DOHH2 (cell line): Measurements from ENCODE around the gene RBM39.

Experiments
- EZH2phosphoT487 ChIP-seq: fragments of 200-600 bp; sonication (generic); IDR thresholded peaks from 2 replicates; pipeline ENCODE4 v1.6.1; 2017; ENCODE audit warnings: borderline replicate concordance, mild to moderate bottlenecking, antibody characterized with exemption, low read length, moderate library complexity, mixed read lengths
- TF ChIP-seq, protein P1 (sequence below): fragments of 200-600 bp; sonication (generic); IDR thresholded peaks from one replicate; pipeline ENCODE4 v1.5.1; 2014; ENCODE audit warnings: antibody characterized with exemption, mild to moderate bottlenecking, low read depth, low read length; ENCODE audit not compliant: poor library complexity, severe bottlenecking

DNA sequence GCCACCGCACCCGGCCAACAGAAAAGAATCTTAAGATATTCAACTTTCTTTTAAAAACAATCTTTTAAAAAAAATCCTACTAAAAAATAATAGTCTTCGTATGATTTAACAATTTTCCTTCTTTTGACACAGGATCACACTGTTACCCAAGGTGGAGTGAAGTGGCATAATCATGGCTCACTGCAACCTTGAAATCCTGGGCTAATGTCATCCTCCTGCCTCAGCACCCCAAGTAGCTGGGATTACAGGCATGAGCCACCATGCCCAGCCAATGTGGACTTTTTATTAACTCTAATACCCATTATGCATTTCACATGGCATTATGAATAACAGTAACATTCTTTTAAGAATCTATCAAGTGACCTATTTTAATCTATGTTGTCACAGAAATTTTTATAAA is 20.8 kb downstream of the RBM39 start:
- TF ChIP-seq, protein P1, sequence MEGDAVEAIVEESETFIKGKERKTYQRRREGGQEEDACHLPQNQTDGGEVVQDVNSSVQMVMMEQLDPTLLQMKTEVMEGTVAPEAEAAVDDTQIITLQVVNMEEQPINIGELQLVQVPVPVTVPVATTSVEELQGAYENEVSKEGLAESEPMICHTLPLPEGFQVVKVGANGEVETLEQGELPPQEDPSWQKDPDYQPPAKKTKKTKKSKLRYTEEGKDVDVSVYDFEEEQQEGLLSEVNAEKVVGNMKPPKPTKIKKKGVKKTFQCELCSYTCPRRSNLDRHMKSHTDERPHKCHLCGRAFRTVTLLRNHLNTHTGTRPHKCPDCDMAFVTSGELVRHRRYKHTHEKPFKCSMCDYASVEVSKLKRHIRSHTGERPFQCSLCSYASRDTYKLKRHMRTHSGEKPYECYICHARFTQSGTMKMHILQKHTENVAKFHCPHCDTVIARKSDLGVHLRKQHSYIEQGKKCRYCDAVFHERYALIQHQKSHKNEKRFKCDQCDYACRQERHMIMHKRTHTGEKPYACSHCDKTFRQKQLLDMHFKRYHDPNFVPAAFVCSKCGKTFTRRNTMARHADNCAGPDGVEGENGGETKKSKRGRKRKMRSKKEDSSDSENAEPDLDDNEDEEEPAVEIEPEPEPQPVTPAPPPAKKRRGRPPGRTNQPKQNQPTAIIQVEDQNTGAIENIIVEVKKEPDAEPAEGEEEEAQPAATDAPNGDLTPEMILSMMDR, result no peak
- no peak for TF ChIP-seq EZH2phosphoT487
